Omental fat pad (tissue), 4 donors: ENCODE data around the gene CTAGE1. TPM values are rescaled to one million over a fixed set of nuclear protein-coding genes. Genes with fewer than 3 reads are reported as not detected.
"Not testable (repeated sequence)": the region's sequence is repeated elsewhere in the genome, so short reads cannot be mapped to it uniquely, and the experiment has no call there.

Source experiments
- ATAC-seq: fragments of 150-250 bp; one replicate; pipeline ENCODE4 v1.9.1; 2016; ENCODE audit warnings: mild to moderate bottlenecking, moderate library complexity; ENCODE audit not compliant: low FRiP score
- DNase-seq: peaks from one replicate; pipeline ENCODE4 v3.0.0-alpha.2; 2019; ENCODE audit warnings: low spot score
- CTCF ChIP-seq, 3 donors: fragments of 450-650 bp; IDR thresholded peaks; one replicate each; pipeline ENCODE4 v1.5.1; 2016 to 2017; ENCODE audit warnings: antibody characterized with exemption in 3 of 3, mild to moderate bottlenecking in 3 of 3, moderate library complexity in 2 of 3
- total RNA-seq, 4 donors: library from RNA; depleted of rRNA; stranded (reverse); fragments of >200 nt; gene quantifications; one replicate each; pipeline ENCODE4 v1.1.0, GENCODE V29; 2016

Gene CTAGE1
- total RNA-seq, 4 donors from 2014 or later = not detected

GRCh38 chr18:22456547-22456946 lies 38.8 kb upstream of the CTAGE1 start:
- no peak for TF ChIP-seq CTCF (IDR thresholded peaks at IDR 0.05)
- ATAC-seq (no peak), DNase-seq (no peak)

- no peak for DNase-seq
- no peak for ATAC-seq
- no peak for TF ChIP-seq CTCF (IDR thresholded peaks at IDR 0.05)
Measured at GRCh38 chr18:22456116-22456480, 38.4 kb upstream of the CTAGE1 start.

GRCh38 chr18:22455425-22456115 lies 37.9 kb upstream of the CTAGE1 start:
- no peak for TF ChIP-seq CTCF (IDR thresholded peaks at IDR 0.05)
- no peak for DNase-seq
- ATAC-seq = no peak

GRCh38 chr18:22453315-22453714 lies 35.6 kb upstream of the CTAGE1 start:
- no peak for DNase-seq
- ATAC-seq = peak; percentile 42
- no peak for TF ChIP-seq CTCF (IDR thresholded peaks at IDR 0.05)

GRCh38 chr18:22452226-22452668 lies 34.5 kb upstream of the CTAGE1 start:
- no peak for TF ChIP-seq CTCF (IDR thresholded peaks at IDR 0.05)
- no peak for ATAC-seq
- DNase-seq = no peak

GRCh38 chr18:22451796-22452195 lies 34.1 kb upstream of the CTAGE1 start:
- ATAC-seq = no peak
- no peak for TF ChIP-seq CTCF (IDR thresholded peaks at IDR 0.05)
- no peak for DNase-seq

- not testable (repeated sequence) for DNase-seq, ATAC-seq
Measured at GRCh38 chr18:22450766-22451165, 33.1 kb upstream of the CTAGE1 start.

- not testable (repeated sequence) for ATAC-seq, DNase-seq
Measured at GRCh38 chr18:22450318-22450717, 32.6 kb upstream of the CTAGE1 start.

- not testable (repeated sequence) for ATAC-seq
Measured at GRCh38 chr18:22449753-22450152, 32.0 kb upstream of the CTAGE1 start.

More at GRCh38 chr18:22449753-22450152, 32.0 kb upstream of the CTAGE1 start:
- DNase-seq = not testable (repeated sequence)
